ENCODE measurements around the gene DDX42. TPM values are rescaled to one million over a fixed set of nuclear protein-coding genes. Genes with fewer than 3 reads are reported as not detected.

DDX42 gene, protein sequence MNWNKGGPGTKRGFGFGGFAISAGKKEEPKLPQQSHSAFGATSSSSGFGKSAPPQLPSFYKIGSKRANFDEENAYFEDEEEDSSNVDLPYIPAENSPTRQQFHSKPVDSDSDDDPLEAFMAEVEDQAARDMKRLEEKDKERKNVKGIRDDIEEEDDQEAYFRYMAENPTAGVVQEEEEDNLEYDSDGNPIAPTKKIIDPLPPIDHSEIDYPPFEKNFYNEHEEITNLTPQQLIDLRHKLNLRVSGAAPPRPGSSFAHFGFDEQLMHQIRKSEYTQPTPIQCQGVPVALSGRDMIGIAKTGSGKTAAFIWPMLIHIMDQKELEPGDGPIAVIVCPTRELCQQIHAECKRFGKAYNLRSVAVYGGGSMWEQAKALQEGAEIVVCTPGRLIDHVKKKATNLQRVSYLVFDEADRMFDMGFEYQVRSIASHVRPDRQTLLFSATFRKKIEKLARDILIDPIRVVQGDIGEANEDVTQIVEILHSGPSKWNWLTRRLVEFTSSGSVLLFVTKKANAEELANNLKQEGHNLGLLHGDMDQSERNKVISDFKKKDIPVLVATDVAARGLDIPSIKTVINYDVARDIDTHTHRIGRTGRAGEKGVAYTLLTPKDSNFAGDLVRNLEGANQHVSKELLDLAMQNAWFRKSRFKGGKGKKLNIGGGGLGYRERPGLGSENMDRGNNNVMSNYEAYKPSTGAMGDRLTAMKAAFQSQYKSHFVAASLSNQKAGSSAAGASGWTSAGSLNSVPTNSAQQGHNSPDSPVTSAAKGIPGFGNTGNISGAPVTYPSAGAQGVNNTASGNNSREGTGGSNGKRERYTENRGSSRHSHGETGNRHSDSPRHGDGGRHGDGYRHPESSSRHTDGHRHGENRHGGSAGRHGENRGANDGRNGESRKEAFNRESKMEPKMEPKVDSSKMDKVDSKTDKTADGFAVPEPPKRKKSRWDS
- 55.5 and 61.2 TPM in 2 replicates for total RNA-seq

DNA sequence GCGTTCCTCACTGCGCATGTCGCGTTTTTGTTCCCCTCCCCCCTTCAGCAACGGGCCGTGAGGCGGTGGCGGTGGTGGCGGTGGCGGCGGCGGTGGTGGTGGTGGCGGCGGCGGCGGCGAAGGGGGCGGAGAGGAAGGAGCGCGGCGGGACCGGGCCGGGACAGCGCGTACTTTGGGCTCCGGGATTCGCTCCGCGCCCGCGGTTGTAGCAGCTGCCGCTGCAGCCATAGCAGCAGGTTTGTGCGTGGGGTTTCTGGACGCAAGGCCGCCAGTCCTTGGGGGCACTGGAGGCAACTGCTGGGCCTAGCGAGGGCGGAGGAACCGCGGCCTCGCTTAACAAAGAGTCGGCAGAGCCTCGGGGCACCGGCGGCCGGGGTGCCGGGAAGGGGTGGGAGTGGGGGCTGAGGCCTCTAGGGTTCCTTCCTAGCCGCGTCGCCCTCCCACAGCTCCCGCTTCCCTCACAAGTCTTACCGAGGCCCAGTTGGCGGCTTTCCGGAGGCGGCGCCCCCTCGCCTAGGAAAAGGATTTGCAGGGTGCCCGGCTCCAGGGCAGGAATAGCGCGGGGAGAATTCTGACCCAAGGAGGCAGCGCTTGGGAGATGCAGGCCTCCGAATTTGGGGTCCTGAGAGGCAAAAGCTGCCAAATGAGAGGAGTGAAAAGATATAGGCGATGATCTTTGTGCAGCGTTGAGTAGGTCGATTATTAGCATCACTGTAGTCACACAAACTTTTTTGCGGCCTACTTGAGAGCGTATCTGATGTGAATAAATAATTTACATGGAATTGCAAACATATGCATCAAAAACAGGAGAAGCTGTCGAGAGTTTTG, at the start of gene DDX42:
Gene DDX42 (plus strand): TSS at position 30 of the 828 bp plus-strand sequence. CDS start 12,880 bp downstream, outside the sequence.

DNA sequence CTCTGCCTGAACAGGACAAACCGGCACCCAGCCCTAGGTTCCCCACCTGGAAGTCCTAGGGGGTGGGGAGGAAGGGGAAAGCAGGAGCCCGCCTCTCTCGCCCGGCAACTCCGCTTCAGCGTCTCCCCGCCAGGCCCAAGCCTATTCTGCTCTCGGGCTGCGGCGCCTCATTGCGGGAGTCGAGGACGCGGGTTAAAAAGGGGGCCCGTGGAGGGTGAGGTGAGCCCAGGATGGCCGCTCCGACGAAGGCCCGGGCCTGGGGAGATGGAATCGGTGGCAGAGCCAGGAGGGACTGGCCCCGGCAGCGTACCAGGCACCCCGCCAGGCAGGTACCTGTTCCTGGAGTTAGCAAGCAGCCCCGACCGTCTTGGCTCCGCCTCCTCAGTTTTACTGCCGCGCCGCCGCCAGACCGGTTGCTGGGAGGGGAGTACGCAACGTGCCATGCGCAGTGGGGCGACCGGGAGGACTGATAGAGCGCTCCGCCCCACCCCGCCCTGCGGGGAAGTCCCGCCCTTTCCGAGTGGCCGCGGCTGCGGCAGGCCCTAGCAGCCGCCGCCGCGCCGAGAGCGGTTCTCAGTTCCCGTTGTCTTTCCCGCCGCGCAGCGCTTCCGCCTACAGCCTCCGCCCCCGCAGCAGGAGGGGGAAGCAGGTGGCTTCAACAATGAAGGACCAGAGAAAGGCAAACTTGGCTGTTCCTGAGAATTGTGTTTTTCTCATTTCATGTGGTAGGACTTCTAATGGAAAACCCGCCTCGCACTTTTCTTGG, 32.4 kb upstream of the DDX42 start, which contains the start of gene STRADA:
Gene STRADA (minus strand): TSS at position 392 of the 766 bp plus-strand sequence. CDS start 13,430 bp downstream, outside the sequence.

DNA sequence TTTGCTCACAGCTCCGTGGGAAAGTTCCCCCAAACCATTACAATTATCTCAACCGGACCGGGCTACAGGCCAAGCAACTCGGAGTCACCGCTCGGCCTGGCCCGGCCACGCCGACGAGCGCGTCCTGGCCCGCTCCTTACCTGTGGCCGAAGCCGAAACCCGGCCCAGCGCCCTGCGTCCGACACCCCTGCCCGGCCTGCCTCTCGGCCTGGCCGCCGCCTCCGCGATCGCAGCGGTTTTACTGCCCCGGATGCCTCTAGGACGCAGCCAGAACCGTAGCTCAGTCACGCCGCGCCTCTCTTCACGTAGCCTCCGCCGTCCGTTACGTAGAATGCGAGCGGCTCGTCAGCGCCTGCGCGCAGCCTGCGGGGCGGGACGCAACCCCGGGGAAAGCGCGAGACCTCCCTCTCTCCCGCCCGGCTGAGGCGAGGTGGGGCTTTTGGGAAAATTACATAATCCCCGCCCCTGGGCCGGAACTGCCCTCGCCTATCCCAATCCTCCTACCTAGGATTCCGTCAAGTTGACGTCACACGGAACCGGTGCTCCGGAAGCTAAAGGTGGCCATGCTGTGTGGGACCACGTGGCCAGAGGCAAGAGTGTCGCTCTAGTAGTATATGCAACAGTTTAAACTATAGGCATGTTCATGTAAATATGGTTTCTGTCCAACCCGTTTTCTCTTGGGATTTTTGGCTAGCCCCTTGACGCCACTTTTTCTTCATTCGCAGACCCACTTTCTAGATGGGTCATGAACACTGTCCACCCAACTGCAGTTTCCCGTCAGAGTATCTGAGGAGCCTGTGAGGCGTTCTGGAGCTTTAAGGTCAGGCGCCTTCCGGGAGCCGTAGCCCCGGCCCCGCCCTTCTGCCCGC, 464 bp upstream of the DDX42 start, which contains the start of gene CCDC47:
Gene CCDC47 (minus strand): TSS at position 326 of the 869 bp plus-strand sequence. CDS start 7,422 bp downstream, outside the sequence.

DNA sequence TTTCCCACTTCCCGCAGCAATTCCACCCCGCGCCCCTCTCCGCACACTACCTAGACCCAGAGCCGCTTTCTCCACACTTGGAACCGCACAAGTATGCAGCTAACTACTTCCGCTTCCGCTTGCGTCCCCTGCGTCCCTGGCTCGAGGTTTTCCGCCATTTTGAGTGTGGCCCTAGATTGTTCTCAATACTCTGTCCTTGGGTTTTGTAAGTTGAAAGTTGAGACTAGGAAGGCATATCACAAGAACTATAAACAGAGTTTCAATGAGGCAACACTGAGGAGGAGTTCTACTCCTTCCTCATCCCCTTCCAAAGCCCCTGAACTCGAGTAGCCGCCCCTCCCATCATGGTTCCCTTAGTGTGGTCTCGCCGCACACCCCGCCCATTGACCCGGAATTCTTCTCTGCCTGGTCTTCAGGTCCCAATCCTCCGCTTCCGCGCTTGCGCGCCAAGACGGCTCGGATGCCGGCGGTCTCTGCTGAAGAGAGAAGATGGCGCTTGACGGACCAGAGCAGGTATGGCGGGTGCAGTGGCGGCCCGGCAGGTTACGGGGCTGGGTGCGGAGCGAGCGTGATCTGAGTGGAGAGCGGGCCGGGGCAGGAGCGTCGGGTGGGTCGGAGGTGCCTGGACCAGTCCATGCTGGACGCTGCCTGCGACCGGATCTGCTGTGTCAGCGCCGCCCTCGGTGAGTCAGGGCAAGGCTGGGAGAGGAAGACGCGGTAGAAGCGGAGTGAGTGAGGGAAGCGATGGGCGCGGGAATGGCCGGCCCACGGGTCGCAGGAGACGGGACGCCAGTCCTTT, 53.2 kb downstream of the DDX42 start, which contains the start of the genes FTSJ3 and PSMC5:
Gene FTSJ3 (minus strand): TSS at position 662 of the 799 bp plus-strand sequence. CDS start 761 bp downstream, outside the sequence.
Gene PSMC5 (plus strand): TSS at position 430 of the 799 bp plus-strand sequence. CDS start 60 bp downstream, at position 490.

DNA sequence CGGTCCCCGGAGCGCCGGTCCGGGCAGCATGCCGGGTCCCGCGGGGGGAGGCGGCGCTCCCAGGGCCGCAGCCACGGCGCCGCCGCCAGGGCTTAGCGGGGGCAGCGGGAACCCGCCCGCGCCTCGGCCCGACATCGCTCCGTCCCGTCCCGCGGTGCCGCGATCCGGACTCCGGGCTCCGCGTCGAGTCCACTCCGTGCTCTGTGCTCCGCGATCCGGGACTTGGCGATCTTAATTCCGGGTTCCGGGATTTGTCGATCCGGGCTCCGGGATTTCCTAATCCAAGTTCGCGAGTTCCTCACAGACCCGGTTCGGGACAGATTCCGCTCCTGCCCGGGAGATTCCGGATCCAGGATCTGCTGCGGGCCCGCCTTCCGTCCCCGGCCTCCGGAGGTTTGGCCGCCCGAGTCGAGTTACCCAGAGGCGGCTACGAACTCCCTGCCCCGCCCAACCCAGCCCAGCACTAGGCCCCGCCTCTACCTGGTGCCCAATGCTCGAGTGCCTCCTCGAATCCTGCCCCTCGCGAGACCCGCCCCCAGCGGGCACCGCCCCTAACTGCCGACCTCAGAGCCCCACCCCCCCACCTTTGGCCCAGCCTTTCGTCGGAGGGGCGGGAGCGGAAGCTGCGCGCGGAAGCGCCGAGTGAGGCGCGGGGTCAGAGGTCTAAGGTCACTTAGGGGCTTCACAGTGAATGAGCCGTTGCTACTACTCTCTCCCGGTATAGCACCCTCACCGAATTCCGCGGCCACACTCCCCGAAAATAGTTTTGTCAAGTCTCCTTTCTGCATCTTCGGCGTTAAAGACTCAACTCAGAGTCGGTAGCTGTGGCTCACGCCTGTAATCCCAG, 68.8 kb downstream of the DDX42 start, which contains the start of gene SMARCD2:
Gene SMARCD2 (minus strand): TSS at position 146 of the 847 bp plus-strand sequence. CDS start 11 bp downstream, at position 135.

Other genes starting within 250 kb of the DDX42 start
- gene DCAF7, start 223.7 kb upstream of the DDX42 start, total RNA-seq = 22.4 and 24.7 TPM in 2 replicates
- 16.9 and 21.6 TPM in 2 replicates for gene TACO1, start 173.3 kb upstream of the DDX42 start, total RNA-seq
- gene MAP3K3, start 151.8 kb upstream of the DDX42 start, total RNA-seq = 27.9 and 28.3 TPM in 2 replicates
- gene LIMD2, start 74.0 kb upstream of the DDX42 start, total RNA-seq = 8.2 and 9.8 TPM in 2 replicates
- 21.1 and 24.3 TPM in 2 replicates for gene STRADA, start 32.4 kb upstream of the DDX42 start, total RNA-seq
- 35.4 and 40.4 TPM in 2 replicates for gene CCDC47, start 573 bp upstream of the DDX42 start, total RNA-seq
- 48.9 and 68.7 TPM in 2 replicates for gene PSMC5, start 53.3 kb downstream of the DDX42 start, total RNA-seq
- gene FTSJ3, start 53.5 kb downstream of the DDX42 start, total RNA-seq = 44.0 and 53.9 TPM in 2 replicates
- gene SMARCD2, start 68.5 kb downstream of the DDX42 start, total RNA-seq = 121 and 150 TPM in 2 replicates
- gene CSH2, start 99.5 kb downstream of the DDX42 start, total RNA-seq = not detected in 2 replicates
- not detected in 2 replicates for gene GH2, start 107.8 kb downstream of the DDX42 start, total RNA-seq
- not detected in 2 replicates for gene CSH1, start 122.4 kb downstream of the DDX42 start, total RNA-seq
- not detected in 2 replicates for gene CSHL1, start 137.1 kb downstream of the DDX42 start, total RNA-seq
- gene GH1, start 144.7 kb downstream of the DDX42 start, total RNA-seq = not detected in 2 replicates
- gene CD79B, start 158.2 kb downstream of the DDX42 start, total RNA-seq = not detected in 2 replicates
- not detected in 2 replicates for gene SCN4A, start 198.7 kb downstream of the DDX42 start, total RNA-seq
- gene PRR29, start 224.2 kb downstream of the DDX42 start, total RNA-seq = under 0.01 TPM in 1 of 2 replicates, not detected in the other
- not detected in 2 replicates for gene ICAM2, start 246.5 kb downstream of the DDX42 start, total RNA-seq